GM18861 (cell line): ENCODE results near the gene SCARB1.
"Not testable (repeated sequence)": the region's sequence is repeated elsewhere in the genome, so short reads cannot be mapped to it uniquely, and the experiment has no call there.

ENCODE experiments used
- ATAC-seq: cut with Tn5 transposase; IDR thresholded peaks from one replicate; pipeline ENCODE4 v1.9.1; 2021; ENCODE audit not compliant: unreplicated experiment

Gene SCARB1, protein sequence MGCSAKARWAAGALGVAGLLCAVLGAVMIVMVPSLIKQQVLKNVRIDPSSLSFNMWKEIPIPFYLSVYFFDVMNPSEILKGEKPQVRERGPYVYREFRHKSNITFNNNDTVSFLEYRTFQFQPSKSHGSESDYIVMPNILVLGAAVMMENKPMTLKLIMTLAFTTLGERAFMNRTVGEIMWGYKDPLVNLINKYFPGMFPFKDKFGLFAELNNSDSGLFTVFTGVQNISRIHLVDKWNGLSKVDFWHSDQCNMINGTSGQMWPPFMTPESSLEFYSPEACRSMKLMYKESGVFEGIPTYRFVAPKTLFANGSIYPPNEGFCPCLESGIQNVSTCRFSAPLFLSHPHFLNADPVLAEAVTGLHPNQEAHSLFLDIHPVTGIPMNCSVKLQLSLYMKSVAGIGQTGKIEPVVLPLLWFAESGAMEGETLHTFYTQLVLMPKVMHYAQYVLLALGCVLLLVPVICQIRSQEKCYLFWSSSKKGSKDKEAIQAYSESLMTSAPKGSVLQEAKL

DNA sequence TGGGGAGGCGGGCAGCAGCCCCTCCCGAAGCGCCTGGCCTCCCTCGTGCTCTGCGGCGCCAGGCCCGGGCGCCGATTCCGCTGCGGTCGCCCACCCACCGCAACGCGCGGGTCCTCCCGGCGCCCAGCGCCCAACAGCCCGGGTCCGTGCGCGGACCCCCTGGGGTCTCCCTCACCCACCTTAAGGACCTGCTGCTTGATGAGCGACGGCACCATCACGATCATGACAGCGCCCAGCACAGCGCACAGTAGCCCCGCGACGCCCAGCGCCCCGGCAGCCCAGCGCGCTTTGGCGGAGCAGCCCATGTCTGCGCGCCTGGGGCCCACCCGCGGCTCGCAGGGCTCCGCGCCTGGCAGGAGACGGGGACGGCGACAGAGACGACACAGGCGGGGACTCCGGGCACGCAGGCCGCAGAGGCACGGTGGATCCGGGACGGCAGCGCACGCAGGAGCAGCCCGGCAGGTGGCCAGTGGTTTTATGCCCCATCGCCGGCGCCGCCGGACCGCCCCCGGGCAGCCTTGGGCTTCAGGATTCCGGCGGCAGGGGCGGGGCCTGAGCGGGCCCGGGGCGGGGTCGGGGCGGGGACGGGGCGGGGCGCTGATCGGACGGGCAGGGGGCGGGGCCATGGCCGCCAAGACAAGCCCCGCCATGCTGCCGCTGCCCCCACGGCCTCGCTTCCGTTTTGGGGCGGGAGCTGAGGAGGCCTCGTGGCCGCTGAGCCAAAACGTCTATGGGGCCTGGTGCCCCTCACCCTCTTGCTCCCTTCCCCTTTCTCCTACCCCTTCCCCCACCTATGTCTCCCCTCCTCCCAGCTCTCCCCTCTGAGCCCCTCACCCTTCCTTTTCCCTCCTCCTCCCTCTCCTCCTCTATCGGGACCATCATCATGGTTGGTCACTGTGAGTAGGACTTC is at the start of gene SCARB1:
Gene SCARB1 (minus strand): TSS at position 449 of the 910 bp plus-strand sequence. CDS start 144 bp downstream, at position 305.
- ATAC-seq = peak; percentile 70

DNA sequence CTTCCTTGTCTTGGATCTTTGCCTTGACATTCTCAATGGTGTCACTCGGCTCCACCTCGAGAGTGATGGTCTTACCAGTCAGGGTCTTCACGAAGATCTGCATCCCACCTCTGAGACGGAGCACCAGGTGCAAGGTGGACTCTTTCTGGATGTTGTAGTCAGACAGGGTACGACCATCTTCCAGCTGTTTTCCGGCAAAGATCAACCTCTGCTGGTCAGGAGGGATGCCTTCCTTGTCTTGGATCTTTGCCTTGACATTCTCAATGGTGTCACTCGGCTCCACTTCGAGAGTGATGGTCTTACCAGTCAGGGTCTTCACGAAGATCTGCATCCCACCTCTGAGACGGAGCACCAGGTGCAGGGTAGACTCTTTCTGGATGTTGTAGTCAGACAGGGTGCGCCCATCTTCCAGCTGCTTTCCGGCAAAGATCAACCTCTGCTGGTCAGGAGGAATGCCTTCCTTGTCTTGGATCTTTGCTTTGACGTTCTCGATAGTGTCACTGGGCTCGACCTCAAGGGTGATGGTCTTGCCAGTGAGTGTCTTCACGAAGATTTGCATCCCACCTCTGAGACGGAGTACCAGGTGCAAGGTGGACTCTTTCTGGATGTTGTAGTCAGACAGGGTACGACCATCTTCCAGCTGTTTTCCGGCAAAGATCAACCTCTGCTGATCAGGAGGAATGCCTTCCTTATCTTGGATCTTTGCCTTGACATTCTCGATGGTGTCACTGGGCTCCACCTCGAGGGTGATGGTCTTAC is 49.0 kb upstream of the SCARB1 start:
- ATAC-seq = not testable (repeated sequence)

DNA sequence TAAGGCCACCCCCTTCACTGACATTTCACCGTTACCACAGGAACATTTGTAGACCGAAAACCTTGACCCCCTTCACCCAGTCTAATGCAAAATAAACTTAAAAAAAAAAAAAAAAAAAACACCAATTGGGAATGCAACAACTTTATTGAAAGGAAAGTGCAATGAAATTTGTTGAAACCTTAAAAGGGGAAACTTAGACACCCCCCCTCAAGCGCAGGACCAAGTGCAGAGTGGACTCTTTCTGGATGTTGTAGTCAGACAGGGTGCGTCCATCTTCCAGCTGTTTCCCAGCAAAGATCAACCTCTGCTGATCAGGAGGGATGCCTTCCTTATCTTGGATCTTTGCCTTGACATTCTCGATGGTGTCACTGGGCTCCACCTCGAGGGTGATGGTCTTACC is 47.9 kb upstream of the SCARB1 start:
- ATAC-seq = not testable (repeated sequence)

DNA sequence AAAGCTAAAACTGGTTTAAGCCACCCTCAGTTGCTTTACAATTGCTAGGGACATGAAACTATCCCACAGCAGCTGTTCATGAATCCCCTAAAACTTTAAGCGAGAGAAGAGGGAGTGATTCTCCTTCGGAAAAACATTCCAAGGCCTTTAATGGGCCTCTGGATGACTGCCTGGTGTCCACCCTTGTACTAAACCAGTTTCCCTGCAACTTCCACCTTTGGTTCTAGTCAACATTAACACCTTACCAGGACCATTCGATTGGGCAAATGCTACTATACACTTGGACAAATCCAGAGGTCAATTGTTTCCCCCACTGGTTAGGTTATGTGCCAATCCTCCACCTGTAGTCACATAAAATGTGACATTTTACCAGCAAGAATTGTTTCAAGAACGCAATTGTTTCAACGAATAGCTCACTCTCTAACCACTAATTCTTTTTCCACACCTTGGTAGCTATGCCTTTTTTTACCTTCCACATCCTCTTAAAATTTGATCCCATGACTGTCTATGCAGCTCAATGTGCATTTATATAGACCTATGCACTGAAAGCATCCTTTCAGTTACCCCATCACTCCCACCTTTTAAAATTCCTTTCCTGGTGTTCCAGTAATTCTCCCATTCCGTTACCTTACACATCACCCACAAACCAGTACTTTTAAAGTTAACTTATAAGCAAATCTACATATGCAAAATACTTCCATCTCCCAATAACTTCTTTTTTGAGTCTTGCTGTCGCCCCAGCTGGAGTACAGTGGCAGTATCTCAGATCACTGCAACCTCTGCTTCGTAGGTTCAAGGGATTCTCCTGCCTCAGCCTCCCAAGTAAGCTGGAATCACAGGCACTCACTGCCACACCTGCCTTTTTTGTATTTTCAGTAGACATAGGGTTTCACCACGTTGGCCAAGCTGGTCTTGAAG is 47.2 kb upstream of the SCARB1 start:
- ATAC-seq = no peak

DNA sequence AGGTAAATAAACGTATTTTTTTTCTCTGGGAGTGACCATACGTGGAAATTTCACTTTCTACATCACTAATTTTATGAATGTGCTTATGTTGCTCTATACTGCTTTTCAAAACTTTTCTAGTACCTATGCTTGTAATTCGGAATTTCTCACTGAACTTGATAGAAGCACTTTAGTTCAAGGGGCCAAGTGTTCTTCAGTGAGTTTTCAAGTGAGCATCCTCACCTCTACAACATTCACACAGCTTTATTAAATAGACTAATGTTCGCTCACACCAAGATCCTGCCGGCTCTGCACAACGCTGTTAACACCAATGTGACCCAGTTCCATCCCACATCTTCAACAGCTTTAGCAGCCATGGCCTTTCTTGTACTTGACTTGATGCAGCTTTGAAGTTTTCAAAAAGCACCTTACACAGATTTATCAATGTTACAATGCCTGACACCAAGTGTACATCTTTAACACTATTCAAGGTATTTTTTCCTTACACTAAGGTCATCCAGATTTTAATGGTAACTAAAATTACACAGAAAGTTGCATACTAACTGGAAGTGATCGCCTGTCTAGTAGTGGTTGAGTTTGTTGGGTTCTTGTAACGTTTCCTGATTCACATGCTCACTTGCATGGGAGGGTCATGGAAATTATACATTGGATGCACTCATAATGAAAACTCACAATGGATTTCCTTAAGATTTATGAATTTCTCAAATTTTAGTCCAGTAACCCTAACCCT is 46.3 kb upstream of the SCARB1 start:
- ATAC-seq = no peak

DNA sequence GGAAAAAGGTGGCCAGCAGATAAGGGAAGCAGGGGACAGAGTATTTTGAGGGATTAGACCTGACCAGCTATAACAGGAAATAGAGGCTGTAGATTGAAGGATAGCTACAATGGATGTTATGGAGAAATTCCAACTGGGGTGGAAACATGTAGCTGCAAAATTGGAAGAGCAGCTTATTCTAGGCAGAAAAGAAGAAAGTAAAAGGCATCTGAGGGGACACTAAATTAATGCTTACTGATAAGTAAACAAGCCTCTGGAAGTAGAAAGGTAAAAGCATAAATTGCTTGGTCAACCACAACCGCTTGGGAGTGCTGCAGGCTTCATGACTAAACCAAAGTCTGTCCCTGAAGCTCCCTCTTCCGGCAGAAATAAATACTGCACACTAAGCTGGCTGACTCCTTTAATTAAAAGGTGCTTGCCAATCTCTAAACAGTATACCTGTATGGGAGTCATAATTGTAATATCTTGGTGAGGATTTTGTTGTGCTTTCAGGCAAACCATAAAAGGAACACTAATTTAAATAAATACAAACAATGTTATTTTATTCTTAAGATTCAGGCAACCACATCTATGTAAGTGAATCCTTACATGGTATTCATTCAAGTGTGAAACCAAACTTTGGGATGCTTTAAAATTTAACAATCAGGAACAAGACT is 43.1 kb upstream of the SCARB1 start:
- ATAC-seq = peak; percentile 46

DNA sequence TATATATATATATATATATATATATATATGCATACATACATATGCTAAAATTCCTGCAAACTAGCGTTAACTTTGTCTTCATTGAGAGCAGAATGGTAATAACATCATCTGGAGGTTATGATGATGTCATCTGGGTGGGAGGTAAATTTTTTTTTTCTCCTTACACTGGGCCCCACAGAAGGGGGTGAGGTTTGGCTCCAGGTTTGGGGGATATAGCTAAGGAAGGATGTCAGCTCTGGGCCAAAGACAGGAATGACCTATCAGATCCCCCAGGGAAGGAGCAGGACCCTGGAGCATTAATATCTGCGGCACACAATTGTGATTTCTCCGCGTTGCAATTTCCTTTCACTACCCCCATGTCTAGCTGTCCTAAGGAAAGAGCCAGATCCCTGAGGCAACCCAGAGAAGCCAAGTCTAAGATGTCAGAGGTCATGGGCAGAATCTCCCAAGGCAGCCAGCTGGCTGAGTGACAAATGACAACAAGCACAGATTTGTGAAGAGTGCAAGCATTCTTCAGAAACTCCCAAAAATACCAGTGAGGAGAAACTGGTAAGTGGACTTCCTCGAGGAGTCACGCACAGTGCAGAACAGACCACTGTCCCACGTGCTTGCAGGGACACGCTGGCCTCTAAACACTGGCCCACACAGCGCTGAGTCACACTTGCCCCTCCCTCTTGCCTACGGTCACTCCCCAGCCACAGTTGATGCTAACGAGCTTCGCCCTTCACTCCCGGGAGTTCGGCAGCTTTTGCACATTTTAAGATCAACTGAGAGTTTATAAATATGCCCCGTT is 40.8 kb upstream of the SCARB1 start:
- ATAC-seq = no peak

DNA sequence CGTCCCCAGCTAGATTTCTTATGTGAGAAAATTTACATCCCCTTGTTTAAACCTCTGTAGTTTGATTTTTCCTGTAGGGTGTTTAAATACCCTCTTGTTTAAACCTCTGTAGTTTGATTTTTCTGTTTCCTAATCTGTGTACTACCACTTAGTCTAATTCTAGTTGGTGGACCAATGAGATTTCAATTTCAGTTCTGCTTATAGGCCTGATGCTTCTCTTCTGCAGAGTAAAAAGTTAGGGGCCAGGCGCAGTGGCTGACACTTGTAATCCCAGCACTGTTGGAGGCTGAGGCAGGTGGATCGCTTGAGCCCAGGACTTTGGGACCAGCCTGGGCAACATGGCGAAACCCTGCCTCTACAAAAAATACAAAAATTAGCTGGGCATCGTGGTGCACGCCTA is 39.3 kb upstream of the SCARB1 start:
- ATAC-seq = no peak

DNA sequence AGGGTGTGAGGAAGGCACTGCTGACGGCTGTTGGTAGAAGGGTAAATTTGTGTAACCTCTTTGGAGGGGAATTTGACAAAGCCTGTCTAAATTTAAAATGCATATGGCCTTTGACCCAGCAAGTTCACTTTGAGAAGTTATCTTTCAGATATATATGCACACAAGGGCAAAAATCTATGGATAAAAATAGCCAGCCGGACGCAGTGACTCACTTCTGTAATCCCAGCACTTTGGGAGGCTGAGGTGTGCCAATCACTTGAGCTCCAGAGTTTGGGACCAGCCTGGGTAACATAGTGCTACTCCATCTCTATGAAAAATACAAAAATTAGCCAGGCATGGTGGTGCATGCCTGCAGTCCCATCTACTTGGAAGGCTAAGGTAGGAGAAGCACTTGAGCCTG is 37.3 kb upstream of the SCARB1 start:
- no peak for ATAC-seq

DNA sequence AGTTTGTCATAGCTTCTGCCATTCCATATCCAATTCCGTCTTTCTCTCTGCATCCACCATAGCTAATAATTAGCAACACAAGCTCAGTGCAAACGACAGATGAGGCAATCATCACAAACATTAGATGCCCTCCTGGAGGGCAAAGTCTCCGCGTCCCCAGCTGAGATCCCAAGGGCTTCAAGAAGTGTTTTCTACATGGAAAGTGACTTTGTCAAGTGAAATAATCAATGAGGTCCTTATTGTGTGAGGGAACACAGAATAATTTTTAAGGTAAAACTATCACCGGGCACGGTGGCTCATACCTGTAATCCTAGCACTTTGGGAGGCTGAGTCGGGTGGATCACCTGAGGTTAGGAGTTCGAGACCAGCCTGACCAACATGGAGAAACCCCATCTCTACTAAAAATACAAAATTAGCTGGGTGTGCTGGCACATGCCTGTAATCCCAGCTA is 36.7 kb upstream of the SCARB1 start:
- ATAC-seq = not testable (repeated sequence)

DNA sequence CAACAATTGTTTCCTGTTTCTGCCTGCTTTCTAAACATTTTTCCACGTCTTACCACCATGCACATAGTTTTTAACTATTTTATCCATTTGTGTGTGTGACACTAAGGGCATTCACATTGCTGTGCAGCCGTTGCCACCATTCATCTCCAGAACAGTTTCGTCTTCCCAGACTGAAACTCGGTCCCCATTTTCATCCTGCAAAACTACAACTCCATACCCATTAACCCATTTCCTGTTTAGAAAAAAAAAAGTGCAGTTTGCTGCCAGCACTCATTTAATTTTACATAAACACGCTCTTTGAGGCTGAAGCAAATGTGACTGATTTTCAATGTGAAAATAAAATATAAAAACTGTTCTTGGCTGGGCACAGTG is 35.2 kb upstream of the SCARB1 start:
- ATAC-seq = no peak

DNA sequence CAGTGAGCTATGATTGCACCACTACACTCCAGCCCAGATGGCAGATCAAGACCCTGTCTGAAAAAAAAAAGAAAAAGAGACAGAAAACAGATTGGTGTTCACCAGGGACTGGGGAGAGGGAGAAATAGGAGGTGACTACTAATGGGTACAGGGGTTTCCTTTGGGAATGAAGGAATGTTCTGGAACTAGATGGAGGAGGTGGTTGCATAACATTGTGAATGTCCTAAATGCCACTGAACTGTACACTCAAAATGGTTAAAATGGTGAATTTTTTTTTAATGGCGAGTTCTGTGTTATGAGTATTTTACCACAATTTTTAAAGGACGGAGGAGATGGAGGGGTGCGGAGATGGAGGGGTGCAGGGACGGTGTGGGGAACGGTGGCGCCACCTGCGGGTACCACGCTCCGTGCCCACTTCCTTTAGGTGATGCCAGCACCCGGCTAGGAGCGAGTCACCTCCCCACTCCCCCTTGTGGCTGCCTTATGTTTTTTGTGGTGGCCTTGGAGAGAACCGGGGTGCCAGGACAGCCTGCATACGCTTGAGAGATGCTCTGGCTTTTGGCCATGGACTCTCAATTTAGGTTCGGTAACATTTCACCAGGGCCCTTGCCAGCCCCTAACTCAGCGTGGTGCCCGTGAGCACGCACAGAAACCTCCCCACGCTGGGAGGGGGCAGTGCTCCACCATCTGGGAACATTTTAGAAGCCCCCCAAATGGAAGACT is 34.7 kb upstream of the SCARB1 start:
- peak; percentile 41 for ATAC-seq

DNA sequence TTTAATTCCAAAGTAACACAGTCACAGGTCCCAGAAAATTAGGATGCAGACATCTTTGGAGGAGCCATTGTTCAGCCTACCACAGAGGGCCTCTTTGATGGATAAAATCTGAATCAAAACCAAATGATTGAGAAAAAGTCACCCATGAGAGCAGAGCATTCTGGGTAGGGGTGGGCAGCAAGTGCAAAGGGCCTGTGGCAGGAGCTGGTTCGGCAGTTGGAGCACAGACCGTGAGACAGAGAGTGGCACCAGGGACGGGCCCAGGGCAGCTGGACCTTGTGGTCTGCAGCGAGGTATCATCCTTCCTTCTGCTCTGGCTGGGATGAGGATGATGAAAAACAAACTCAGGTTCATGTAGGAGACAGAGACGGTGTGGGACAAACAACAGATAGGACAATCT is 32.8 kb upstream of the SCARB1 start:
- no peak for ATAC-seq

DNA sequence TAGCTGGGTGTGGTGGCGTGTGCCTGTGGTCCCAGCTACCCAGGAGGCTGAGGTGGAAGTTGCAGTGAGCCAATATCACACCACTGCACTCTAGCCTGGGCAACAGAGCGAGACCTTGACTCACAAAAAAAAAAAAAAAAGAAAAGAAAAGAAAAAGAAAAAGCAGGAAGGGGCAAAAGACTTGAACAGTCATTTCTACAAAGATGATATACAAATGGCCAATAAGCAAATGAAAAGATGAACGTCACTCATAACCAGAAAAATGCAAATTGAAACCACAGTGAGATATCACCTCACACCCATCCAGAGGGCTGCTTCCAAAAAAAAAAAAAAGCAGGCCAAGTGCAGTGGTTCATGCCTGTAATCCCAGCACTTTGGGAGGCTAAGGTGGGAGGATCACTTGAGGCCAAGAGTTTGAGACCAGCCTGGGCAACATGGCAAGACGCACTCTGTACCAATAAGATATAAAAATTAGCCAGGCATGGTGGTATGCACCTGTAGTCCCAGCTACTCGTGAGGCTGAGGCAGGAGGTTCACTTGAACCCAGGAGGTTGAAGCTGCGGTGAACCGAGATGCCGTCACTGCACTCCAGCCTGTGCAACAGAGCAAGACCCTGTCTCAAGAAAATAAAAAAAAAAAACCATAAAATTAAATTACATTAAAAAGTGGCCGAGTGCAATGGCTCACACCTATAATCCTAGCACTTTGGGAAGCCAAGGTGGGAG is 30.3 kb upstream of the SCARB1 start:
- no peak for ATAC-seq

DNA sequence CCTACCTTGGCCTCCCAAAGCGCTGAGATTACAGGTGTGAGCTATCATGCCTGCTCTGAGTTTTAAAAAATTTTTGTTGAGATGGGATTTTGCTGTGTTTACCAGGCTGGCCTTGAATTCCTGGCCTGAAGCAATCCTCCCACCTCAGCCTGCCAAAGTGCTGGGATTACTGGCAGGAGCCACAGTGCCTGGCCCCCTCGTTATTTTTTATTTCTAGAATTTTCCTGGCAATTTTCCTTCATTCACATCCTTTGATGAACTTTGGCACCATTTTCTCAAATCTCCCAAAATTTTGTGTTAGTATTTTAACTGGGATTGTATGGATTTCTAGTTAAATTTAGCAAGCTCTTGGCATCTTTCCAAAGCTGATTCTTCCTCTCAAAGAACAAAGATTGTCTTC is 24.6 kb upstream of the SCARB1 start:
- no peak for ATAC-seq

DNA sequence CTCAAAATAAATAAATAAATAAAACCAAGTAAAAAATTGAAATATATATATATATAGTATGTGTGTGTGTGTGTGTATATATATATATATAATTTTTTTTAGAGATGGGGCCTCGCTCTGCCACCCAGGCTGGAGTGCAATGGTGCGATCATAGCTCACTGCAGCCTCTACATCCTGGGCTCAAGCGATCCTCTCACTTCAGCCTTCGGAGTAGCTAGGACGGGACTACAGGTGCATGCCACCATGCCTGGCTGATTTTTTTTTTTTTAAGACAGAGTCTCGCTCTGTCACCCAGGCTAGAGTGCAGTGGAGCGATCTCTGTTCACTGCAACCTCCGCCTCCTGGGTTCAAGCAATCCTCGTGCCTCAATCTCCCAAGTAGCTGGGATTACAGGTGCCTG is 24.1 kb upstream of the SCARB1 start:
- not testable (repeated sequence) for ATAC-seq
